ENCODE measurements around the gene GMEB1.
"Not testable (repeated sequence)": the region's sequence is repeated elsewhere in the genome, so short reads cannot be mapped to it uniquely, and the experiment has no call there.

Gene GMEB1

DNA sequence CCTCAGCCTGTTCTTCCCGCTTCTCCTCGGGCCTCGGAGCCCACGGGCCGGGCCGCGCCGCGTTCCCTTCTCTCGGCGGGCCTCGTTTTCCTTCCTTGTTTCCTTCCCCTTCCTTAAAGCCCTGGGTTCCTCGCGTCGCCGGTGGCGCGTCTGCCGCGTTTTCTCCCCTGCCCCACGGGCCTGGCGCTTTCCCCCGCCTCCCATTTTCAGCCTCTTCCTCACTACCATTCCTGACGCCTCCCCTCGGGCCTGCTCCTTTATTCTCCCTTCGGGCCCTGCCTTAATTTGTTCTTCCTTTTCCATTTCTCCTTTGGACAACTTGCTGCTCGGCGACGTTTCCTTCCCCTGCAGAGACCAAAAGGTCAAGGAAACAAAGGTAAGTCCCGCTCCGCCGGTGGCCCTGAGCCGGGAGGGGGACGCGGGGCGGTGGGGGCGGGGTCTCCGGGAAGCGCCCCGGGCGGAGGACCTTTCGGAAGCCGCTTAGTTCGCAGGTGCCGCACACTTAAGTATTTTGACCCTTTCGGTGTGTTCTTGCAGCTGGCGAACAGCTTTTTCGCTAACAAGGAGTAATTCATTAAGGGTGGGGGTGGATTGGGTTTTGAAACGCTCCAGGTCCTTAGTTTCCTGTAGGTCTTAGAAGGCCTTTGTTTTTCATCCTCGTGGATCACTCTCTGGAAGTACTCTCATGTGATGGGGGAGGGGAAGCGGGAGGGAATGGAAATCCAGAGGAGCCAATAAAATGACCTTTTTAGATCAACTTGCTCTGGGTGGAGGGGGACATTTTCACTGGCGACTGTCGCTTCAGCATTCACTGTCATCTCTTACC lies 68.9 kb downstream of the GMEB1 start:
- TF ChIP-seq, protein P1, sequence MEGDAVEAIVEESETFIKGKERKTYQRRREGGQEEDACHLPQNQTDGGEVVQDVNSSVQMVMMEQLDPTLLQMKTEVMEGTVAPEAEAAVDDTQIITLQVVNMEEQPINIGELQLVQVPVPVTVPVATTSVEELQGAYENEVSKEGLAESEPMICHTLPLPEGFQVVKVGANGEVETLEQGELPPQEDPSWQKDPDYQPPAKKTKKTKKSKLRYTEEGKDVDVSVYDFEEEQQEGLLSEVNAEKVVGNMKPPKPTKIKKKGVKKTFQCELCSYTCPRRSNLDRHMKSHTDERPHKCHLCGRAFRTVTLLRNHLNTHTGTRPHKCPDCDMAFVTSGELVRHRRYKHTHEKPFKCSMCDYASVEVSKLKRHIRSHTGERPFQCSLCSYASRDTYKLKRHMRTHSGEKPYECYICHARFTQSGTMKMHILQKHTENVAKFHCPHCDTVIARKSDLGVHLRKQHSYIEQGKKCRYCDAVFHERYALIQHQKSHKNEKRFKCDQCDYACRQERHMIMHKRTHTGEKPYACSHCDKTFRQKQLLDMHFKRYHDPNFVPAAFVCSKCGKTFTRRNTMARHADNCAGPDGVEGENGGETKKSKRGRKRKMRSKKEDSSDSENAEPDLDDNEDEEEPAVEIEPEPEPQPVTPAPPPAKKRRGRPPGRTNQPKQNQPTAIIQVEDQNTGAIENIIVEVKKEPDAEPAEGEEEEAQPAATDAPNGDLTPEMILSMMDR (IDR thresholded peaks at IDR 0.05; ENCODE audit: control insufficient read depth, insufficient read depth, low read depth, low read length, missing control alignments) = no peak
- DNase-seq (ENCODE audit: low read depth) = no peak
- H3K4me3 ChIP-seq (ENCODE audit: control insufficient read depth, low read depth, low read length) = peak overlapping the region; percentile 96

- TF ChIP-seq, protein P1 (IDR thresholded peaks at IDR 0.05; ENCODE audit: control insufficient read depth, insufficient read depth, low read depth, low read length, missing control alignments) = no peak
- no peak overlapping the region for H3K4me3 ChIP-seq (ENCODE audit: control insufficient read depth, low read depth, low read length)
- DNase-seq (ENCODE audit: low read depth) = no peak
Observed at GRCh38 chr1:28740118-28740517, 71.5 kb downstream of the GMEB1 start.

DNA sequence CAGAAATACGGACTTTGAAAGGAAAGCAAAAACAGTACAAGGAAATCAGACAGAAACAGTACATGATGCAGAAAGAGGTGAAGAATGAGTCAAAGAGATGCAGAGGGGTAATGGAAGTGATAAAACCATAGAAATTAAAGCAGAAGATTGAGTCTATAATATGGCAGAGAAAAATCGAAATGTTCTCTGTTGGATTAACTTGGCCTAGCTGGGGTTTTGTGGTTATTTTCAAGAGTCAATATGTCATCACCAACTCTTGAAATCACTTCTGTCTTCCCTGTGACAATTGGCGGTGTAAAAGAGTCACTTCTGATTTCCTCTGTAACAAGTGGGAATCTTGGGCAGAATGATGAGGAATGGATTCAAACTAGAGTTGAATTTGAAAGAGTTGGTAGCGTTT lies 75.6 kb downstream of the GMEB1 start:
- no peak overlapping the region for H3K4me3 ChIP-seq (ENCODE audit: control insufficient read depth, low read depth, low read length)
- TF ChIP-seq, protein P1 (IDR thresholded peaks at IDR 0.05; ENCODE audit: control insufficient read depth, insufficient read depth, low read depth, low read length, missing control alignments) = no peak
- no peak for DNase-seq (ENCODE audit: low read depth)

DNA sequence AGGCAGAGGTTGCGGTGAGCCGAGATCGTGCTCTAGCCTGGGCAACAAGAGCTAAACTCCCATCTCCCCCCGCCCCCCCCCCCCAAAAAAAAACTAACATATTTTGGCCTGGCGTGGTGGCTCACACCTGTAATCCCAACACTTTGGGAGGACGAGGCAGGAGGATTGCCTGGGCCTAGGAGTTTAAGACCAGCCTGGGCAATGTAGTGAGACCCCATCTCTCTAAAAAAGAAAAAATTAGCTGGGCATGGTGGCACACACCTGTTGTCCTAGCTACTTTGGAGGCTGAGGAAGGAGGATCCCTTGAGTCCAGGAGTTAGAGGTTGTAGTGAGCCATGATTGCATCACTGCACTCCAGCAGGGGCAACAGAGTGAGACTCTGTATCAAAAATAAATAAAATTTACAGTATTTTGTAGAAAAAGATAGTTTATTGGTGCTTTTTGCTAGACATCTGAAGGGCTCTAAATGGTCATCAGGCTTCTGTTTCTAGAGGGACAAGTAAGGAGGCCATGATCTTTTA lies 77.1 kb downstream of the GMEB1 start:
- DNase-seq (ENCODE audit: low read depth) = no peak
- TF ChIP-seq, protein P1 (IDR thresholded peaks at IDR 0.05; ENCODE audit: control insufficient read depth, insufficient read depth, low read depth, low read length, missing control alignments) = no peak
- H3K4me3 ChIP-seq (ENCODE audit: control insufficient read depth, low read depth, low read length) = no peak overlapping the region

DNA sequence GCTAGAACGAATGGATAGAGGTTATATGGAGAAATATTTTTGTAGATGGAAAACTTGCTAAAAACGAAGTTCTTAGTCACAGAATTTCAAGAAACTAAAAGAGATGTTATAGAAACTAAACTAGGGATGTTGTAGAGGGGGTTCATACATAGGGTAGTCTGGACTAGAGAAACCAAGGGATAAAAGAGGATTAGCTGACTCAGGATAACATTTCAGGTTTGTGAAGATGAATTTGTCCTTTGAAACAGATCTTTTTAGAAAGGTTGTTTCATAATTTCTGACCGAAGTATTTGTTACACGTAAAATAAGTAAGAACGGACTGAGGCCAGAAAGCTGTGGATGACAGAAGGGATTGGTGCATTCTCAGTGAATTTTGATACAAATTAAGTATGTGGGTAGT lies 81.7 kb downstream of the GMEB1 start:
- TF ChIP-seq, protein P1 (IDR thresholded peaks at IDR 0.05; ENCODE audit: control insufficient read depth, insufficient read depth, low read depth, low read length, missing control alignments) = no peak
- H3K4me3 ChIP-seq (ENCODE audit: control insufficient read depth, low read depth, low read length) = no peak overlapping the region

GRCh38 chr1:28750771-28751294 lies 82.2 kb downstream of the GMEB1 start:
- not testable (repeated sequence) for DNase-seq (ENCODE audit: low read depth); H3K4me3 ChIP-seq (ENCODE audit: control insufficient read depth, low read depth, low read length)

More for the DNA sequence above, 81.7 kb downstream of the GMEB1 start:
- no peak for DNase-seq (ENCODE audit: low read depth)
